GM19023 (cell line): ENCODE data around the gene PDIA4.
"Not testable (repeated sequence)": the region's sequence is repeated elsewhere in the genome, so short reads cannot be mapped to it uniquely, and the experiment has no call there.

Source experiments
- ATAC-seq: cut with Tn5 transposase; IDR thresholded peaks from one replicate; pipeline ENCODE4 v1.9.1; 2021; ENCODE audit warnings: mild to moderate bottlenecking, moderate library complexity; ENCODE audit not compliant: unreplicated experiment

Gene PDIA4

DNA sequence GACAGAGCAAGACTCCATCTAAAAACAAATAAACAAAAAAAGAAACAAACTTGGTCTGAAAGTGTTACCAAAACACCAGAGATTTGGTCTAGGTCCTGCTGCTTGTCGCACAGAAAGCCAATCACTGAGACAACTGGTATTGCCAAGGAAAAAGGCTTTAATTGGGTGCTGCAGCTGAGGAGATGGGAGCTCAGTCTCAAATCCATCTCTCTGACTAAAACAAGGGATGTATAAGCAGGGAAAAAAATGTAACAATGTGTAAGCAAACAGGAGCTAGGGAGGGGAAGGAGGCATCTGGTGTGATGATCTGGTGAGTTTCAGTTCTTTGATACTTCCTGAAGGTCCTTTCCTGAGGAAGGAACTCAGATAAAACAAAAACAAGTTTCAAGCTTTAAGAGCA lies 8.4 kb upstream of the PDIA4 start:
- no peak for ATAC-seq

DNA sequence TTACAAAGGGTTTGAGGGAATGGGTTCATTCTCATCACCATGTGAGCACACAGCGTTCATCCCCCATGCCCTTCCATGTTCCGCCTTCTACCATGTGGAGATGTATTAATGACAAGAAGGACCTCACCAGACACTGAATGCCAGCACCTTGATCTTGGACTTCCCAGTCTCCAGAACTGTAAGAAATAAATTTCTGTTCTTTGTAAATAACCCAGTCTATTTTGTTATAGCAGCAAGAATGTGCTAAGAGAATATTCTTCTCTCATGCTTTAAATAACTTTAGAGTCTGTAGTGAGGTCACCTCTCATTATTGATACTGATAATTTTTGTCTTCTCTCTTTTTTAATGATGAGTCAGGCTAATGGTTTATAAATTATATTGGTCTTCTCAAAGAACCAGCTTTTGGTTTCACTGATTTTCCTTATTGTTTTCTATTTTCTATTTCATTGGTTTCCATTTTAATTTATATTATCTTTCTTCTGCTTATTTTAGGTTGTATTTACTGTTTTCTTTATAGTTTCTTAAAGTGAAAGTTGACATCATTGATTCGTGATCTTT lies 3.1 kb upstream of the PDIA4 start:
- ATAC-seq, result no peak

DNA sequence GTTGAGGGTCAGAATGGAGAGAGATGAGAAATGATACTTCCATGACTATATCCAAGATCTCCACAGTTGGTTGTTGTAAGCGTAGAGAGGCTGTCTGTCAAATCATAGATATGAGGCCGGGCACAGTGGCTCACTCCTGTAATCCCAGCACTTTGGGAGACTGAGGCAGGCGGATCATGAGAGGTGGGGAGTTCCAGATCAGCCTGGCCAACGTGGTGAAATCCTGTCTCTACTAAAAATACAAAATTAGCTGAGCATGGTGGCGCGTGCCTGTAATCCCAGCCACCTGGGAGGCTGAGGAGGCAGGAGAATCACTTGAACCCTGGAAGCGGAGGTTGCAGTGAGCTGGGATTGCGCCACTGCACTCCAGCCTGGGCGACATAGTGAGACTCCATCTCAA lies 2.1 kb upstream of the PDIA4 start:
- not testable (repeated sequence) for ATAC-seq

DNA sequence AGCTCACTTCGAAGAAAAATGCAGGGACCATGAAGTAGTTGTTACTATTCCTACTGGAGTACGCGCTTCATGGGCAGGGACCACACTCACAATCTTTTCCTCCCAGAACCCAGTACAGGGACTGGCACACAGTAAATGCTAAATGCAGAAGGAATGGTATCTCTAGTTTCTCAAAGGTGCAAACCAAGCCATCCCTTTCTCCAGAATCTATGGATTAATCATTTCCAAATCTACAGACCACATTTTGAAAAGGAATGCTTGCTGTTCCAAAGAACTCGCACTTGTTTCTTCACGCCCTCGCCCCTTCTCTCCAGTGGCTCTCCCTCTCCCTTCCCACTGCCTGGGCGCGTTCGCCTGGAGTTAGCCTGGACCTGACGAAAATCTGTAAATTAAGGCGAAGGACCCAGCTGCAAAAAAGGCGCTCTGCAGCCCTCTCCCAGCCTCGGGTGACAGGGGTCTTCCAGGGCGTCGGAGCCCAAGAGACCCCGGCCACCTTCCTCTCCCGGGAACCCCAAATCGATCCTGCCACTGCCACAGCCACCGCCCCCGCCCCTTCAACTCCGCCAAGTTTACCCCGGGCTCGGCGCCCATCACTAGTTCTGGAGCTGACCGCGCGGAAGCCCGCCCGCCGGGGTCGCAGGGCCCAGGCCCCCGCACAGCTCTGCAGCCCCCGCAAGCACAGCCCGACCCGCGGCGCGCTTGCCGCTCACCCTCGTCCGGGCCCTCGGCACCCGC lies 527 bp downstream of the PDIA4 start:
- no peak for ATAC-seq

- ATAC-seq, result no peak
These were observed 1.2 kb downstream of the PDIA4 start for GRCh38 chr7:149027055-149027454.

GRCh38 chr7:149023662-149024061 lies 4.6 kb downstream of the PDIA4 start:
- ATAC-seq, result no peak

- ATAC-seq, result no peak
These were observed 5.4 kb downstream of the PDIA4 start for GRCh38 chr7:149022756-149023360.

- peak; percentile 46 for ATAC-seq
These were observed 6.6 kb downstream of the PDIA4 start for GRCh38 chr7:149021725-149022062.

- ATAC-seq, result no peak
These were observed 7.8 kb downstream of the PDIA4 start for GRCh38 chr7:149020483-149020882.

DNA sequence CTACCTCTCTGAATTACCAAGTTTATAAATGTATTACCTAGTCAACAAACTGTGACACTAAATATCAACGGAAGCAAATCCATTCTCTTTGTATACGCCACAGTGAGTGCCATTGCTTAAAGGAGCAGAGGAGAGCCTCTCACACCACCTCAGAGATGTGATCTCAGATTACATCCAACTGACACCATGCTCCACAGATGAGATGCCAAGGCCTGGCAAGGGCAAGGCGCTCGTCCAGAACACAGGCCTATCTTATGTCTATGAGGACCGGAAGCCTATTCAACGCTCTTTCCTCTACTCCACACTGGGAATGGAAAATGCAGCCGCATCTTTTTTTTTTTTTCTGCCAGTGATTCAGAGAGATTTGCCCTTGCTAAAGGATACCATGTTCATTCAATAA lies 11.4 kb downstream of the PDIA4 start:
- no peak for ATAC-seq

DNA sequence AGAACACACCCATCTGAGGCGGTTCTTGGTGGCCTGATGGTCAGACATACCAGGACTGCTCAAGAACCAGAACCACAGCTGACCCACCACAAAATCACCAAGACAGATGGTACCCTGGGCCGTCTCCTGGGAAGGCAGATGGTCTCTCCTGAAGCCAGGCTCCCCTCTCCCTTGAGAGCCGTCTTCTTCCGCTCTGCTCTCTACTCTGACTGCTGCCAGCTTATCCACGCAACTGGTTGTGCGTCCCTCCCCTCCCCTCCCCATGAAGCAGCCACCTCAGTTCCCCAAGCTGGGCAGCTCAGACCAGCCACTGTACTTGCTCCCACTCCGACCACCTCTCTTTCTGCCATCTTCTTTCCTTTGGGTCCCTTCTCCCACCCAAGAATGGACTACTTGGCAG lies 14.0 kb downstream of the PDIA4 start:
- ATAC-seq, result no peak

- no peak for ATAC-seq
These were observed 14.4 kb downstream of the PDIA4 start for GRCh38 chr7:149013876-149014275.

DNA sequence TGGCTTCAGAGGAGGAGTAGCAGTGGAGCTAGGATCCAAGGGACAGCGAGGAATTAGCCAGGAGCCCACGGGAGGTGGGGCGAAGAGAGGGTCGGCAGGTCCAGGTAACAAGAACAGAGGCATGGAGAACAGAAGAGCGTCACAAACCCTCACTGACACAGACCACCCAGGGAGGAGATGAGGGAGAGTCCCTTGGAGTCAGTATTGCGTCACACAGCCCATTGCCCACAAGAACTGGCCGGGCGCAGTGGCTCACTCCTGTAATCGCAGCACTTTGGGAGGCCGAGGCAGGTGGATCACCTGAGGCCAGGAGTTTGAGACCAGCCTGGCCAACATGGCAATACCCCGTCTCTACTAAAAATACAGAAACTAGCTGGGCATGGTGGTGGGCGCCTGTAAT lies 15.6 kb downstream of the PDIA4 start:
- not testable (repeated sequence) for ATAC-seq

DNA sequence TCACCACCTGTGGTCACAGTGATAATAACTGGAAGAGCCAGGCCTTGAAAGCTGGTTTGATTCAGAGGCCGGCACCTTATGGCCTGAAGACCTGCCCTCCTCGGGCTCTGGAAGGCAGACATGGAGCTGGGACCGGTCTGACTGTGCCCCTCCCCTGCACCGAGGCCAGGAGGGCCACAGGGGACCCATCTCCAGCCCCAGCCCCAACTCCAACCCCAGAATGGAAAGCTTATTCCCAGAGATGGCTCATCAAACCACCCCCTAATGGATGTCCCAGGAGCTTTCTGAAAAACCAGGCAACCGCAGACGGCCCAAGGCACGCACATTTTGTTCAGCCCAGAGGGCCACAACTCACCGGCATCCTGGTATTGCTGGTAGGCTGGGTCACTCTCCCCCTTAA lies 16.8 kb downstream of the PDIA4 start:
- no peak for ATAC-seq

DNA sequence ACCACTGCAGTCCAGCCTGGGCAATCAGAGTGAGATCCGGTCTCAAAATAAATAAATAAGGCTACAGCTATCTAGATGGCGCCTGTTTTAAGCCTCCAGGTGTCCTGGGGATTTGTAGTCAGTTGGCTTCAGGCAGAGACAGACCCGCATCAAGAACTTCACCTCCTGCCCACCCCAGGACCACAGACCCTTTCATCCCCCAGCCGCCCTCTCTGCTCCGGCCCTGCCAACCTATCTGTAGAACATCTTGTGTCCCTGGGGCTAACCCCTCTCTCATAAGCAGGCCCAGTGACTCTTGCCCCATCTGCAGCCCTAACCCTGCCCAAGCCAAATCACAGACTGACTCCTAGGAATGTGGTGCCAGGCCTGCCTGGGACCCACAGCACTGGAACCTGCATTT lies 17.9 kb downstream of the PDIA4 start:
- ATAC-seq, result no peak

DNA sequence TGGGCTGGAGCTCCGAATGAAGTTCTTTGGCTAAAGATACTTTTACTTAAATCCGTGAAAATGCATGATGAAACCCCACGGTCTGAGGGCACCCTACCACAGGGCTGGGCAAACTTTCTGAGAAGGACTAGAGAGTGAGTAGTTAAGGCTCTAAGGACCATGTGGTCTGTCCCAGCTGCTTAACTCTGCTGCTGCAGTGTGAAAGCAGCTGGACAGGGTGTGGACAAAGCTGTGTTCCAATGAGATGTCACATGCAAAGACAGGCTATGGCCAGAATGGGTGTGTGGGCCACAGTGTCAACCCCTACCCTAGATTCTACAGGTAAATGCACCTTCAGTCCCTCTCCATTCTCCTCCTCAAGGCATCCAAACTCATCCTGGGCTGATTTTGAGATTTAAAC lies 18.8 kb downstream of the PDIA4 start:
- no peak for ATAC-seq

DNA sequence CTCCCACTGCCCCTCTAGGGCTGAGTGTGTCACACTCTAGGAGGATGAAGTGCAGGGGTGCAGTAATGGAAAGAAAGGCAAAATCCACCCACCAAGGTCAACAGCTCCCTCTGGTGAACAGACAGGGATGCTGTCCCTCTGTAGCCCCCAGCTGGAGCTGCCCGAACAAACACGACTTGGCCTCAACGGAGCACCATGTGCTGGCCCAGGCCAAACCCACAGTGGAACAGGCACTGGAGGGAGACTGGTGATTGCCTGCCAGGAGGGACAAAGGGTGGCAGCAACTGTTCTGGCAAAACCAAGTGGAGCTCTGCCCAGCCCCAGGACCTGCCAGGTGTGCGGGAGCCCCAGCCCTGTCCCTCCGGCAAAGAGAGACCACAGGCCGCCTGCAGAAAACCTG lies 20.7 kb downstream of the PDIA4 start:
- no peak for ATAC-seq

DNA sequence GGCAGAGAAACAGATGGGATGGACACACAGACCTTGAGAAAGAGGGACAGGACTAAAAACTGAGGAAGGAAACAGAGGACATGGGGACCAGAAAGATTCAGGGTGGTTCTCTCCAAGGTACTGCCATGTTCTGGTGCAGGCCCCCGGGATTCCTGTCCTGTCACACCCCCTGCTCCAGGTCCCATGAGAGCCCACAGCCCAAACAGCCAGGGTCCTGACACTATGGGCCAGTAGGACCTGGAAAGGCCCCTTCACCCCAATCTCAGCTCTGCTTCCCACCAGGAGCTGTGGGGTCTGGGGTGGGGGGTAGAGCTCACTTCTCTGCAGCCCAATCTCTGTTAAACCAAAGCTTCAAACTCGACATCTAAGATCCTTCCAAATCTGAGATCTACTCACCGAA lies 21.2 kb downstream of the PDIA4 start:
- no peak for ATAC-seq

DNA sequence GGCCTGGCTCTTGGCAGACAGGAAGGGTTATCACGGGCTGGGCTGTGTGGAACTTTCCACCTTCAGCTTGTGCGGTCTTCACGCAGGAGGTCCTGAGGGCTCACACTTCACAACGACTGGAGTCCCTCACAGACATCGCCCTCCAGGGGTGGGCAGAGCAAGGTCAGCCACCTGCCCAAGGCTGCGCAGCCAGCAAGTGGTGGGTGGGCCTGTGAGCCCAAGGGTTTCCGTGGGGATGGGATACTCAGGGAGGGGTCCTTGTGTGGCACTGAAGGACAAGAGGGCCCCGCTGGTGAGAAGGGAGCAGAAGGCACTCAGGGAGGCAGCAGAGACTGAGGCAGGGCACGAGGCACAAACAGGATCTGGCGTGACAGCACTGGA lies 22.0 kb downstream of the PDIA4 start:
- ATAC-seq, result peak; percentile 16

- ATAC-seq, result peak; percentile 72
These were observed 22.6 kb downstream of the PDIA4 start for GRCh38 chr7:149005427-149006344.
